ENCODE measurements around the gene TBCD. TPM values are rescaled to one million over a fixed set of nuclear protein-coding genes. Genes with fewer than 3 reads are reported as not detected.

TBCD gene
- total and polyA plus RNA-seq, 5 experiments from 2014 or later: 41.2 to 170 (median 91.9) TPM

DNA sequence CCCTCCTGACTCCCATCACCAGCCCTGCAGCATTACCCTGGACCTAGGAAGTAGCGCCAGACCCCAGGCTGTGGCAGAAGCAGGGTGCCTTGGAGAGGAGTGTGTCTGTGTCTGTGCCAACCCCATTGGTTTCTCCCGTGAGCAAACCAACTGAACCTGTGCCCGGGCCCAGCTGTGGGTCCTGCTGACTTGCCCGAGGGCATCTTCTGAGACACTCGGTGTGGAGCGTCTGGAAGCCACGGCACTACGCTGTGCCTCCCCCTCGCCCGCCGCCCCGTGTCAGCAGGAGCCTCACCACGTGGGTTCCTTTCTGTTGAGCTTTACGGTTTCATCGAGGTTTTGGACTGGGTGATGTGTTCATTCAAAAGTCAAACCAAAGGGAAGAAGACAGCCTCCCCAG lies 60.2 kb downstream of the TBCD start:
- peak in 1 of 10 donors; percentile 26 for DNase-seq
- no peaks in the 10 kb centered on the region for H3K9me3 Mint-ChIP-seq
- POLR2A ChIA-PET: no interaction called here
- no peak overlapping the region for H3K27ac Mint-ChIP-seq
- ATAC-seq: no peak
- peaks cover 0 to 54% (median 22%) of the 10 kb centered on the region in 3 donors for H3K36me3 Mint-ChIP-seq
- H3K27me3 Mint-ChIP-seq: no peaks in the 10 kb centered on the region
- H3K4me1 Mint-ChIP-seq: peaks cover 6 to 16% (median 11%) of the 10 kb centered on the region in 4 donors
- H3K4me3 Mint-ChIP-seq: no peak overlapping the region

DNA sequence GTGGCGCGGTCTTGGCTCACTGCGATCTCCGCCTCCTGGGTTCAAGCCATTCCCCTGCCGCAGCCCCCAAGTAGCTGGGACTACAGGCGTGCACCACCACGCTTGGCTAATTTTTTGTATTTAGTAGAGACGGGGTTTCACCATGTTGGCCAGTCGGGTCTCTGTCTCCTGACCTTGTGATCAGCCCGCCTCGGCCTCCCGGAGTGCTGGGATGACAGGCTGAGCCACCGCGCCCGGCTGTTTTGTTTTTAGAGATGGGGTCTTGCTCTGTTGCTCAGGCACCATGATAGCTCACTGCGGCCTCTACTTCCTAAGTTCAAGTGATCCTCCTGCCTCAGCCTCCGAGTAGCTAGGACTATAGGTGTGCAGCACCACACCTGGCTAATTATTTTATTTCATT lies 60.7 kb downstream of the TBCD start:
- peaks cover 0 to 53% (median 25%) of the 10 kb centered on the region in 3 donors for H3K36me3 Mint-ChIP-seq
- no peak overlapping the region for H3K27ac Mint-ChIP-seq
- no peak overlapping the region for H3K4me3 Mint-ChIP-seq
- no peak for ATAC-seq
- POLR2A ChIA-PET: no interaction called here
- H3K27me3 Mint-ChIP-seq: no peaks in the 10 kb centered on the region
- no peaks in the 10 kb centered on the region for H3K9me3 Mint-ChIP-seq
- peaks cover 7 to 16% (median 11%) of the 10 kb centered on the region in 4 donors for H3K4me1 Mint-ChIP-seq
- peak in 1 of 10 donors; percentile 34 for DNase-seq

DNA sequence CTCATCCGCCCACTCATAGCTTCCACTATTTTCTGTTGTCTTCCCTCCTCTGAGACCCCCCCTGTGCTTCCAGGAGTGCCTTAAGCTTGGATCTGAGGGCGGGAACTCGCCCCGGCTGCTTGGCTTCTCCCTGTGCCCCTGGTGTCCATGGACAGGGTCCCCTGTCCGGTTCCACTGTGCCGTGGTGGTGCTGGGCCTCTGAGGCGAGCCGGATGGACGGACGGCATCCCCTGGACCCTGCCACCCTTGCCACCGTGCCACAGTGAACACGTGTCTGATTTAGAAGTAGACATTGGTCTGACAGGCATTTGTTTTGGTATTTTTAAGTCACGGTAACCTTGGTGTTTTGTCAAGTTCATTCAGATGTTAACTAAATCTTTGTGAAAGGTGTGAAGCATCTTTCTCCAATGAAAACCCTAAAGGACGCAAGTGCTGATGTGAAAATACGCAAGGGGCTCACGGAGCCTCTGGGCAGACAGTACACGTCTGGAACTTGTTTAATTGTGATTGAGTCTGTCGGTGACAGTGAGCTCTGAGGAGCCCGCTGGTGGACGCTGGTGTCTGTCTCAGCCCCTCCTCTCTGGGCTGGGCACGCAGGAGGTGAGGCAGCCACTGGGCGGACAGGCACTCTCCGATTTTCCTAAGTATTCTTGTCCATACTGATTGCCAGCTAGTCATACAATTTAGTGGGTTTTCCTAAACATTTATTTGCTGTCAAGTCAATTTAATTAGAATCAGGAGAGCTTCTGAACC lies 61.6 kb downstream of the TBCD start:
- peak overlapping the region in 2 of 10 donors; percentile 30 to 53 for H3K27ac Mint-ChIP-seq
- peaks cover 8 to 16% (median 15%) of the 10 kb centered on the region in 4 donors for H3K4me1 Mint-ChIP-seq
- ATAC-seq (no peak), DNase-seq (peak in 1 of 10 donors; percentile 19)
- H3K9me3 Mint-ChIP-seq: no peaks in the 10 kb centered on the region
- no peak overlapping the region for H3K4me3 Mint-ChIP-seq
- H3K27me3 Mint-ChIP-seq: no peaks in the 10 kb centered on the region
- POLR2A ChIA-PET: no interaction called here
- peaks cover 0 to 54% (median 33%) of the 10 kb centered on the region in 3 donors for H3K36me3 Mint-ChIP-seq

DNA sequence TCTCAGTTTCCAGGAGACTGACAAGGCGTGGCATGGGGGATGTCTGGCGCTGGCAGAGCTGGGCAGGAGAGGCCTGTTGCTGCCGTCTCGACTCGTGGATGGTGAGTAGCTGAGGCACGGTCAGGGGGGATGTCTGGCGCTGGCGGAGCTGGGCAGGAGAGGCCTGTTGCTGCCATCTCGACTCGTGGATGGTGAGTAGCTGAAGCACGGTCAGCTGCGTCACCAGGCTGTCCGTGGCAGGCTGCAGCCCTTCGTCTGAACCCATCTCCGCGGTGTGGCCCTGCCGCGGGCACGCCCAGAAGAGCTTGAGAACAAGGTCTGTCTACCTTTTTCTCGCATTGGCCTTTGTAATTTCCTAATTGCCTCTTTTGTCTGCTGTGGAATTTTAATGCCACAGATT lies 63.0 kb downstream of the TBCD start:
- POLR2A ChIA-PET: no interaction called here
- Mint-ChIP-seq H3K27me3 (no peaks in the 10 kb centered on the region), H3K4me3 (no peak overlapping the region), H3K9me3 (peaks cover 0 to 4% (median 0%) of the 10 kb centered on the region in 9 donors), H3K4me1 (peaks cover 8 to 26% (median 15%) of the 10 kb centered on the region in 4 donors), H3K27ac (peak overlapping the region in 1 of 10 donors; percentile 32), H3K36me3 (peaks cover 0 to 62% (median 46%) of the 10 kb centered on the region in 3 donors)
- ATAC-seq: no peak
- DNase-seq: peak in 1 of 10 donors; percentile 27

DNA sequence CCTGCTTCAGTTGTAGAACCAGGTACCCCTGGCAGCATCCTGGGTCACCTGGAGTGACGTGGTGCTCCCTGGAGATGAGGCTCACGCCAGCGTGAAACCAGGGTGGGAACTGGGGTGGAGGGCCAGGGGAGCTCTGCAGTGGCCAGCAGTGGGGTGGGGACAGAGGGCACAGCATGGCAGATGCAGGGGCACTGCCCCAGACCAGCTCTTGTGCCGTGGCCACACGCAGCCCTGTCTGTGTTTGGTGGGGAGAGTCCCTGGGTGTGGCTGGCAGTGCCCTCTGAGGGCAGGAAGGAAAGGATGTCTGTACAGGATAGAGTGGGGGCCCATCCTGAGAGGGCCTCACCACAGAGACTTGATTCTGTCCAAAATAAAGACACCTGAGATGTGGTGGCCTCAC lies 63.5 kb downstream of the TBCD start:
- POLR2A ChIA-PET: no interaction called here

DNA sequence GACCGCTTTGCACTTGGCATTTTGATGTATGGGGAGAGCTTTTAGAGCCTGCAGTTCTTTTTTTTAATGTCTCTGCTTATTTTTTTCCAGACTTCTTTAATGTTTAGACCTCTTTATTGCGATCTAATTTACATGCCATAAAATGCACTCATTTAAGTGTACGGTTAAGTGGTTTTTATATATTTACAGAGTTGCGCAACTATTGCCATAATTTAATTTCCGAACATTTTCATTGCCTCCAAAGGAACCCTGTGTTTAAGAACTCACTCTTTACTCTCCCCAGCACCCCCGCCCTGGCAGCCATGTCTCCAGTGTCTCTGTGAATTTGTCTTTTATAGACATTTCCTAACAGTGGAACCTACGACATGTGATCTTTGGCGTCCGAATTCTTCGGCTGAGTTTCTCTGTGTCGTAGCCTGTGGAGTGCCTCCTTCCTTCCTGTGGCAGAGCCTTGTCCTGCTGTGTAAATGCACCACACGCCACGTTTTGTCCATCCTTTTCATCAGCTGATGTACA lies 64.0 kb downstream of the TBCD start:
- peaks cover 13 to 31% (median 15%) of the 10 kb centered on the region in 4 donors for H3K4me1 Mint-ChIP-seq
- H3K9me3 Mint-ChIP-seq: peaks cover 0 to 14% (median 7%) of the 10 kb centered on the region in 9 donors
- peak overlapping the region in 3 of 10 donors; percentile 9 to 68 (median 14) for H3K27ac Mint-ChIP-seq
- H3K27me3 Mint-ChIP-seq: no peaks in the 10 kb centered on the region
- ATAC-seq: no peak
- no peak for DNase-seq
- no peak overlapping the region for H3K4me3 Mint-ChIP-seq
- peaks cover 7 to 64% (median 55%) of the 10 kb centered on the region in 3 donors for H3K36me3 Mint-ChIP-seq
- POLR2A ChIA-PET: no interaction called here

More for the DNA sequence above, 63.5 kb downstream of the TBCD start:
- ATAC-seq (no peak), DNase-seq (peak in 1 of 10 donors; percentile 49)
- peak overlapping the region in 3 of 10 donors; percentile 9 to 58 (median 14) for H3K27ac Mint-ChIP-seq
- peaks cover 0 to 9% (median 3%) of the 10 kb centered on the region in 9 donors for H3K9me3 Mint-ChIP-seq
- H3K27me3 Mint-ChIP-seq: no peaks in the 10 kb centered on the region
- peaks cover 11 to 29% (median 15%) of the 10 kb centered on the region in 4 donors for H3K4me1 Mint-ChIP-seq
- H3K4me3 Mint-ChIP-seq: no peak overlapping the region
- peaks cover 3 to 64% (median 50%) of the 10 kb centered on the region in 3 donors for H3K36me3 Mint-ChIP-seq

DNA sequence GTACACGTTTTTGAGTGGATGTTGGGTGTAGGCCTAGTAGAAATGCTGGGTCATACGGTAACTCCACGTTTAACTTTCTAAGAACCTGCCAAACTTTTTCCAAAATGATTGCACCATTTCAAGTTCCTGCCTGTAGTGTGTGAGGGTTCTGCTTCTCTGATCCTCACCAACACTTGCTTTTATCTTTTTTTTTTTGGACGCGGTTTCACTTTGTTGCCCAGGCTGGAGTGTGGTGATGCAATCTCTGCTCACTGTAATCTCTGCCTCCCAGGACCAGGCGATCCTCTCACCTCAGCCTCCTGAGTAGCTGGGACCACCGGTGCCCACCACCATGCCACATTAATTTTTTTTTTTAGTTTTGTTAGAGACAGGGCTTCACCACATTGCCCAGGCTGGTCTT lies 64.5 kb downstream of the TBCD start:
- peak in 1 of 10 donors; percentile 9 for DNase-seq
- Mint-ChIP-seq H3K4me1 (peaks cover 13 to 31% (median 15%) of the 10 kb centered on the region in 4 donors), H3K36me3 (peaks cover 7 to 64% (median 56%) of the 10 kb centered on the region in 3 donors), H3K27me3 (no peaks in the 10 kb centered on the region), H3K9me3 (peaks cover 0 to 16% (median 7%) of the 10 kb centered on the region in 9 donors), H3K4me3 (no peak overlapping the region), H3K27ac (peak overlapping the region in 2 of 10 donors; percentile 17 to 68)
- ATAC-seq: no peak
- POLR2A ChIA-PET: no interaction called here

DNA sequence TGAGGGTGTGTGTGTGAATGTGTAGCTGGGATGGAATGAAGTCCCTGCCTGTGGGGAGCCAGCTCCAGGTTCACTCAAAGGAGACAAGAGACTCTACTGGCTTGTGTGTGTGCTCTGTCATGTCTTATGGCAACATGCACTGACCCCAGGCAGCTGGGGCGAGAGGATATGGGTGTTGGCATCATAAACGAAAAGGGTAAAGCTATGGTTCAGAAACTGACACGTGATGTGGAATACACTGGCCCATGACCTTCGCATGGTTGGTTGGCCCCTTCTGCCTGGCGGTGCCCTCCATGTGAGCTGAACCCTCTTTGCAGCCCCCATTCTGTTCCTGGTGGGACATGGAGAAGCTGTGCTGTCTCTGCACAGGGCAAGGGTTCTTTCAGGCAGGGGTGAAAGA lies 66.1 kb downstream of the TBCD start:
- Mint-ChIP-seq H3K27me3 (no peaks in the 10 kb centered on the region), H3K36me3 (peaks cover 7 to 66% (median 60%) of the 10 kb centered on the region in 3 donors), H3K4me3 (no peak overlapping the region), H3K27ac (peak overlapping the region in 2 of 10 donors; percentile 10 to 47), H3K9me3 (peaks cover 0 to 16% (median 7%) of the 10 kb centered on the region in 9 donors), H3K4me1 (peaks cover 13 to 31% (median 19%) of the 10 kb centered on the region in 4 donors)
- ATAC-seq (no peak), DNase-seq (peak in 1 of 10 donors; percentile 11)
- POLR2A ChIA-PET: no interaction called here

DNA sequence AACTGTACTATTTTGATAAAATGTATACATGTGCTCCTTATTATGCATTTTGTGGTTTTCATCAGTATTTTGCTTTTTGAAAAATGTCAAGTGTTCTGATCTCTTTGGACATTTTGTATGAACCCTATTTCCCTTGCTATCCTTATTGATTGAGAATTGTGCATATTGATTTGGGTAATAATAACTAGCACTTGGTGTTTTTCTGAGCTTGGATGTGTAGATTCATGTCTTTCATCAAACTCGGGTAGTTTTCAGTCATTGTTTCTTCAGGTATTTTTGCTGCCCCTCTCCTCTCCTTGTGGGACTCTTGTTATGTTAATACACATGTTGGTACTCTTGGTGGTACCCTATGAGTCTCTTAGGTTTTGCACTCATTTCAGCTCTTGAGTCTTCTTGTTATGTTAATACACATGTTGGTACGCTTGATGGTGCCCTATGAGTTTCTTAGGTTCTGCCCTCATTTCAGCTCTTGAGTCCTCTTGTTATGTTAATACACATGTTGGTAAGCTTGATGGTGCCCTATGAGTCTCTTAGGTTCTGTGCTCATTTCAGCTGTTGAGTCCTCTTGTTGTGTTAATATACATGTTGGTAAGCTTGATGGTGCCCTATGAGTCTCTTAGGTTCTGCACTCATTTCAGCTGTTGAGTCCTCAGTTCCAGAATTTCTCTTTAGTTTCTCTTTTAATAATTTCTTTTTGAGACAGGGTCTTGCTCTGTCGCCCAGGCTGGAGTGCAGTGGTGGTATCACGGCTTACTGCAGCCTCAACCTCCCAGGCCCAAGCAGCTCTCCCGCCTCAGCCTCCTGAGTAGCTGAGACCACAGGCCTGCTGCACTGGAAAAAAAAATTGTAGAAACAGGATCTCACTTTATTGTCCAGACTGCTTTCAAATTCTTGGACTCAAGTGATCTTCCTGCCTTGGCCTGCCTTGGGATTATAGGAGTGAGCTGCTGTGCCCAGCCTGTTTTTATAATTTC lies 68.7 kb downstream of the TBCD start:
- peaks cover 0 to 16% (median 7%) of the 10 kb centered on the region in 9 donors for H3K9me3 Mint-ChIP-seq
- POLR2A ChIA-PET: interaction anchor here (1.4 kb wide), 1 partner anchor 51 kb away, joined by 3 read pairs; no protein-coding TSS in a partner anchor
- peak overlapping the region in 2 of 10 donors; percentile 40 to 52 for H3K27ac Mint-ChIP-seq
- H3K4me3 Mint-ChIP-seq: no peak overlapping the region
- H3K27me3 Mint-ChIP-seq: no peaks in the 10 kb centered on the region
- peaks cover 7 to 52% (median 48%) of the 10 kb centered on the region in 3 donors for H3K36me3 Mint-ChIP-seq
- no peak for DNase-seq
- ATAC-seq: no peak
- peaks cover 4 to 26% (median 11%) of the 10 kb centered on the region in 4 donors for H3K4me1 Mint-ChIP-seq

DNA sequence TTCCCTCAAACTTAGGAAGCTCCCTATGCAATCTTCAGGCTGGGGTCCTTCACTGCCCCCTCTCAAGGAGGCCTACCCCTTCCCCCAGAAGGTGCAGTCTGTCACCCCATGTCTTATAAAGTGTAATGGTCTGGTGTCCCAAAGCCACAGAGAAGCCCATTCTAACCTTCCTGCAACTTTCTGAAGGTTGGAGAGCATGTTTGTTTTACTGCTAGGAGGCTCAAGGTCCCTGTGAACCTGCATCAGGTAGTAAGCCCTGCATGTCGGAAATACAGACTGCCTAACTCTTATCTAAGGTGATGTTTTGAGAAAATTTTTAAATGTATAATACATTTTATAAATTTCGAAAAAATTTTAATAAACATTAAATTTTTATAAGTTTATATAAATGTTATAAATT lies 69.7 kb downstream of the TBCD start:
- ATAC-seq: no peak

DNA sequence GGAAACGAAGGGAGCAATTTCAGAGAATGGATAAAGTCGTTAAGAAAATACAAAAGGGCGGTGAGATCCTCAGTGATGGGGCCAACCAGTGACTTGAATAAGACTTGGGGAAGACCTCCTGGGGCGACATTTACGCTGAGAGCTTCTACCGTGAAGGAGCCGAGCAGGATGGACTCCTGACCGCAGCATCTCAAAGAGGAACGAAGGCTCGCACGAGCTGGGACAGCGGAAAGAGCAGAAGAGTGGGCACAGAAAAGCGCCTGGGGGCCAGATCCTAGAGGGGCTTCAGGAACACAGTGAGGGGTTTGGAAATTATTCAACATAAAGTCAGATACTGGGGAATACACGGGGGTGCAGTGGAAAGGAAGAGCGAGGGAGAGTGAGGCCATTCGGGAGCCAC lies 70.4 kb downstream of the TBCD start:
- Mint-ChIP-seq H3K4me1 (peaks cover 0 to 25% (median 7%) of the 10 kb centered on the region in 4 donors), H3K27me3 (no peaks in the 10 kb centered on the region), H3K36me3 (peaks cover 7 to 45% (median 44%) of the 10 kb centered on the region in 3 donors), H3K27ac (peak overlapping the region in 3 of 10 donors; percentile 26 to 71 (median 69)), H3K4me3 (no peak overlapping the region), H3K9me3 (peaks cover 0 to 16% (median 7%) of the 10 kb centered on the region in 9 donors)
- no peak for ATAC-seq
- POLR2A ChIA-PET: no interaction called here
- DNase-seq: no peak

More for the DNA sequence above, 69.7 kb downstream of the TBCD start:
- peaks cover 0 to 16% (median 7%) of the 10 kb centered on the region in 9 donors for H3K9me3 Mint-ChIP-seq
- no peak for DNase-seq
- no peak overlapping the region for H3K4me3 Mint-ChIP-seq
- peak overlapping the region in 1 of 10 donors; percentile 40 for H3K27ac Mint-ChIP-seq
- H3K36me3 Mint-ChIP-seq: peaks cover 7 to 44% (median 43%) of the 10 kb centered on the region in 3 donors
- H3K27me3 Mint-ChIP-seq: no peaks in the 10 kb centered on the region
- POLR2A ChIA-PET: no interaction called here
- H3K4me1 Mint-ChIP-seq: peaks cover 0 to 25% (median 7%) of the 10 kb centered on the region in 4 donors

DNA sequence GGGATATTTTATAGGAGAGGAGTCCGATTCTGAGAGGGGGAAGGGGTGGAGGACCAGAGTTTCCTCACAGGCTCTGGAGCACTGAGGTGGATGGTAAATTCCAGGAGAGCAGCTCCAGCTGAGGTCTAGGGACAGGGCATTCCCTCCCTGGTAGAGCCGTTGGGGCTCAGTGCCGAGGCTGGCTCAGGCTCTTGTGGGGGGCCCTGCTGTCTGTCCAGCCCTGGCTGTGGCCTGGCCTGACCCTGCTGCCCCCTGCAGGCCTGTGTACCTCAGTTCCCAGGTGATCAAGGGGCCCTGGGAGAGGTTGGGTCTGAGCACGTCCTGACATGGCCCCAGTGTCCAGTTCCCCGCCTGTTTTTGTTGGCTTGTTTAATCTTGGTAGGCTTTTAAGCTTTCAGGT lies 71.1 kb downstream of the TBCD start:
- POLR2A ChIA-PET: no interaction called here
- ATAC-seq (no peak), DNase-seq (peak in 1 of 10 donors; percentile 8)
- peaks cover 7 to 48% (median 38%) of the 10 kb centered on the region in 3 donors for H3K36me3 Mint-ChIP-seq
- peaks cover 0 to 20% (median 9%) of the 10 kb centered on the region in 4 donors for H3K4me1 Mint-ChIP-seq
- H3K27me3 Mint-ChIP-seq: no peaks in the 10 kb centered on the region
- H3K9me3 Mint-ChIP-seq: peaks cover 0 to 16% (median 7%) of the 10 kb centered on the region in 9 donors
- H3K27ac Mint-ChIP-seq: no peak overlapping the region
- no peak overlapping the region for H3K4me3 Mint-ChIP-seq
